Measurements from ENCODE around the gene SCGB2B2.
A peak's percentile ranks its signal among the peaks of the same experiment; 100 is the strongest.
"Not testable (repeated sequence)": the region's sequence is repeated elsewhere in the genome, so short reads cannot be mapped to it uniquely, and the experiment has no call there.

SCGB2B2 gene

GRCh38 chr19:34673590-34673989 lies 3.4 kb downstream of the SCGB2B2 start:
- DNase-seq (ENCODE audit: extremely low spot score, insufficient read length, low read depth) (no peak), FAIRE-seq (no peak)

GRCh38 chr19:34671972-34672371 lies 5.0 kb downstream of the SCGB2B2 start:
- FAIRE-seq (no peak), DNase-seq (ENCODE audit: extremely low spot score, insufficient read length, low read depth) (no peak)

GRCh38 chr19:34669305-34669704 lies 7.7 kb downstream of the SCGB2B2 start:
- no peak for FAIRE-seq

GRCh38 chr19:34668690-34669089 lies 8.3 kb downstream of the SCGB2B2 start:
- not testable (repeated sequence) for DNase-seq (ENCODE audit: extremely low spot score, insufficient read length, low read depth); FAIRE-seq

More at GRCh38 chr19:34669305-34669704, 7.7 kb downstream of the SCGB2B2 start:
- DNase-seq (ENCODE audit: extremely low spot score, insufficient read length, low read depth): no peak

GRCh38 chr19:34668077-34668689 lies 8.8 kb downstream of the SCGB2B2 start:
- not testable (repeated sequence) for FAIRE-seq; DNase-seq (ENCODE audit: extremely low spot score, insufficient read length, low read depth)

GRCh38 chr19:34667349-34668076 lies 9.4 kb downstream of the SCGB2B2 start:
- DNase-seq (ENCODE audit: extremely low spot score, insufficient read length, low read depth) (no peak), FAIRE-seq (no peak)

DNA sequence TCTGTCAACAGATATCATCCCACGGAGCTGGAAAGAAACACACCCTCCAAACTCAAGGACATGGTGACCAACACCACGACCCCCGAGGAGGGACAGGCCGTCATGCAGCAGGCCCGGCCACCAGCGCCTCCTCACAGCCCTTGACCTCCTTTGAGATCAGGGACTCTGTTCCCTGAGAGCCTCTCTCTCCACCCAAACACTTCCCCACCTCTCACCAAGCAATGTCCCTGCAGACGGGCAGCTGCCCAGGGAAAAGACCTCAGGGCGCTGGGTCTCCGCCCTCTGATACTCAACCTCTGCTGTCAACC lies 10.0 kb downstream of the SCGB2B2 start:
- no peak for DNase-seq (ENCODE audit: extremely low spot score, insufficient read length, low read depth)
- no peak for FAIRE-seq

GRCh38 chr19:34666200-34666957 lies 10.6 kb downstream of the SCGB2B2 start:
- FAIRE-seq (no peak), DNase-seq (ENCODE audit: extremely low spot score, insufficient read length, low read depth) (no peak)

DNA sequence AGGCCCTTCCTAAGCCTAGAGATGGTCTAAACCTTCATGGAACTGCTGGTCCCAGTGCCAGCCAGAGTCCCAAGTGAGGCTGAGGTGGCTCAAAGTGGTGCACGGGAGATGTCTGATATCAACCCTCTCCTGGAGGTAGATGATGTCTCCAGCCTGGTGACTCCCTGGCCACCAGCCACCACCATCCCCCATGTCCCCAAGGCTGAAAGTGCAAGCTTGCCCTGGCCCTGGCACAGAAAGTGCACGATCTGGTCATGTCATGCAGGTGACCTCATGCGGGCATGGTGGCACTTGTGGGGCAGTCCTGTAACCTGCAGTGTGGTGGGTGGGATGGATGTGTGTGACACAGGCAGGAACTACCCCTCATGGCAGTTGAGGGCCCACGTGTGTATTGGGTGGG lies 11.7 kb downstream of the SCGB2B2 start:
- FAIRE-seq; DNase-seq (ENCODE audit: extremely low spot score, insufficient read length, low read depth): not testable (repeated sequence)

GRCh38 chr19:34664870-34665269 lies 12.1 kb downstream of the SCGB2B2 start:
- no peak for FAIRE-seq
- DNase-seq (ENCODE audit: extremely low spot score, insufficient read length, low read depth): no peak

GRCh38 chr19:34664168-34664567 lies 12.8 kb downstream of the SCGB2B2 start:
- DNase-seq (ENCODE audit: extremely low spot score, insufficient read length, low read depth) (no peak), FAIRE-seq (no peak)

DNA sequence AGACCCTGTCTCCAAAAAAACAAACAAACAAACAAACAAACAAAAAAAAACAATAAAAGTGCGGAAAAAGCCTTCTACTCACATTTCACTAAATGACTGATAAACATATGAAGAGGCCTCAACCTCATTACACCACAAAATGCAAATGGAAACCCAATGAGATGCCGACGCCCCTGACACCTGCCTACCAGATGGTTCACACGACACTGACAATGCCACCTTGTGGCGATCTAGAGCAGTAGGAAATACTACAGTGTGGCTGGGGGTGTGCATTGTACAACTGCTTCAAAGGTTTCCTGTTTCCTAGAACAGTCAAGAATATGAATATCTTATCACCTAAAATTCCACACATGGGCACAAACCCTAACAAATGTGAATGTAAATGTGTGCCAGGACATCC lies 14.0 kb downstream of the SCGB2B2 start:
- no peak for DNase-seq (ENCODE audit: extremely low spot score, insufficient read length, low read depth)
- peak; percentile 46 for FAIRE-seq

DNA sequence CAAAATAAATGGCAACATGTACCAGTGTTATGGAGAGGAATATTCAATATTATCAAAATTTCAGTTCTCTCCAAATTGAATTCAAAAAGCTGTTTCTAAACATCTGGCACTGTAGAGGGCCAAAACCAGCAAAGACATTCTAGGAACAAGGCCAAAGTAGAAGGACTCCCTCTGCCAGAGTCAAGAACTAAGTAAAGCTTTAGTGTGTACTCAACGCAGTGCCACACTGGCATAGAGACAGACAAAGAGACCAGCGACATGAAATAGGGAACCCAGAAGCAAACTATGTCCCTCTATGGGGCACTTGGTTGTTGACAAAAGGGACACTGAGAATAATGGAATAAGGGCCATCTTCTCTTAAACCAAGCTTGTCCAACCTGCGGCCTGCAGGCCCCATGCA lies 15.6 kb downstream of the SCGB2B2 start:
- FAIRE-seq: no peak
- no peak for DNase-seq (ENCODE audit: extremely low spot score, insufficient read length, low read depth)

DNA sequence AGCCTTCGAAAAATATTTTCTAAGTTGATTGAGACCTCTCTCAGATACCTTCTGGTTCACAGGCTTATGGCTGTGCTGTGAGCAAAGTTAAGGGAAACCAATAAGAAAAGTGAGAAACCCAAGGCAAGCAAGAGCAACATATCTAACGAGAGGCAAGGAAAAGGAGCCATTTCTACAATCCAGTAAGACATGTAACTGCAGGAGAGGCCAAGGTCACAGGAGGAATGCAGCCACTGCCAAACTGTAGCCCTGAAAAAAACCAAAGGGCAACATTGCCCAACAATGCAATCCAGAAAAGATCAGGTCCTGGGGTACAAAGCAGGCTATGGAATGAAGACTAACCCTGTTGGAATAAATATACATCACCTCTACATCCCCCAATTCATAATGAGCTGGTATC lies 21.3 kb downstream of the SCGB2B2 start:
- FAIRE-seq: no peak

DNA sequence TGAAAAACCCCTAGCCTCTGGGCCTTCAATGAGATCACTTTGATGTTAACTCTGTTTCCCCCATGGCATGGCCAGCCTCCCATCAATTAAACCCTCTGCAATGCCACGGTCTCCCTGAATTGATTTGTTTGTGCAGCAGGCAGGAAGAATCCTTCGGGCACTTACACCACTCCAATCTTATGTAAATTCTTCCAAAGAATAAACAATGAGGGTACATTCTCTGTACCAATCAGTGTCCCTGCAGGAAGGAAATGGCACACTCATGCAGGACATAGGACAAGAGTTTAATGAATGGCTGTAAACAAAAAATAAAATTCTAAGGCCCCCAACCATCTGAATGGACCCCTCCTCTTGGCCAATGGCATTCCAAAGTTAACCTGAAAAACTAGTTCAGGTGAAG lies 22.2 kb downstream of the SCGB2B2 start:
- FAIRE-seq: no peak
- no peak for DNase-seq (ENCODE audit: extremely low spot score, insufficient read length, low read depth)

More for the DNA sequence above, 21.3 kb downstream of the SCGB2B2 start:
- no peak for DNase-seq (ENCODE audit: extremely low spot score, insufficient read length, low read depth)

DNA sequence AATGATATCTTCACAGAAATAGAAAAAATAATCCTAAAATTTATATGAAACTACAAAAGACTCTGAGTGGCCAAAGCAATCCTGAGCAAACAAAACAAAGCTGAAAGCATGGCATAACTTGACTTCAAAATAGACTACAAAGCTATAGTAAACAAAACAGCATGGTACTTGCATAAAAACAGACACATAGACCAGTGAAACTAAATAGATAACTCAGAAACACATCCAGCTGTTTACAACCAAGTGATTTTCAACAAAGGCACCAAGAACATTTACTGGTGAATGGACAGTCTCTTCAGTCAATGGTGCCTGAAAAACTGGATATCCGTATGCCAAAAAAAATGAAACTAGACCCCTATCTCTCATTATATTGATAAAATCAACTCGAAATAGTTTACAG lies 25.2 kb downstream of the SCGB2B2 start:
- FAIRE-seq: no peak
- no peak for DNase-seq (ENCODE audit: extremely low spot score, insufficient read length, low read depth)

DNA sequence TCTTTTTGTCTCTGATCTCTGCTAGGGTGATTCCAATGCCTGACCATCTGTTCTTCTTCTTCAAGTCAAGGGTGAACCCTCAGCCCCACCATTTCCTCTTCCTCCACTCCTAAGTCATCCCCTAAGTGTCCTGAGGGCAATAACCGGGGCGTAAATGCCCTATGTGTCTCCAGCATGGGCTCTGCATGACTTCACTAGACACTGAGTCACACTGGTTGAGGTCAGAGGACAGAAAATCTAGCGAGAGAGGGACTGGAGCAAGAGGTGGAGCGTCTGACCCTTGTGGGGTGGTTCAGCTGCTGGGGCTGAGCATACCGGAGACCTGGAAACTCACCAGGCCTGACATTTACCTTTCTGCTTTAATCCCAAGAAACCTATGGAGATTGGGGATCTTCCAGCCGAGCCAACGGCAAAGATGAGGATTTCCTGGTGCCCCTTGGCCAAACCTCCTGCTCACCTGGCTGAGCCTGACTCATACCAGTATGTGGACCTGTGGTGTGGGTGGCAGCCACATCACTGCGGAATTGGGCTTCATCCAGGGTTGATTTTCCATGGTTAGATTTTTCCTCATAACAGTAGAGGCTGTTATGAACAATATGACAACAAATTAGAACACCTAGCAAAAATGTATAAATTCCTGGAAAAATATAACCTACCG lies 26.9 kb downstream of the SCGB2B2 start:
- no peak for FAIRE-seq
- no peak for DNase-seq (ENCODE audit: extremely low spot score, insufficient read length, low read depth)

- FAIRE-seq (no peak), DNase-seq (ENCODE audit: extremely low spot score, insufficient read length, low read depth) (no peak)
Observed at GRCh38 chr19:34645551-34645950, 31.4 kb downstream of the SCGB2B2 start.

GRCh38 chr19:34644991-34645461 lies 31.9 kb downstream of the SCGB2B2 start:
- FAIRE-seq: no peak
- no peak for DNase-seq (ENCODE audit: extremely low spot score, insufficient read length, low read depth)

GRCh38 chr19:34642241-34642640 lies 34.7 kb downstream of the SCGB2B2 start:
- FAIRE-seq (no peak), DNase-seq (ENCODE audit: extremely low spot score, insufficient read length, low read depth) (no peak)

All from GM18507 (cell line).